GM23338 (cell line): ENCODE results near the gene IBTK. TPM values are rescaled to one million over a fixed set of nuclear protein-coding genes. Genes with fewer than 3 reads are reported as not detected.

Experiments
- ATAC-seq: fragments of 200-7000 bp; cut with Tn5 transposase; 3 replicates; pipeline ENCODE4 v1.9.1; 2020
- DNase-seq: peaks from one replicate; pipeline ENCODE4 v3.0.0-alpha.2; 2015; ENCODE audit warnings: low spot score
- H2AFZ ChIP-seq: fragments of 200-600 bp; sonication (generic); 2 replicates; pipeline ENCODE4 v1.8.0; 2016; ENCODE audit warnings: antibody characterized with exemption, mild to moderate bottlenecking, moderate library complexity
- H3F3A ChIP-seq: fragments of 200-600 bp; sonication (generic); replicated peaks from 2 replicates; pipeline ENCODE4 v1.8.0; 2017; ENCODE audit warnings: antibody characterized with exemption, mixed run types, low read depth
- H3K27ac ChIP-seq: fragments of 200-600 bp; sonication (generic); 2 replicates; pipeline ENCODE4 v1.6.1; 2016; ENCODE audit warnings: low read depth
- H3K27me3 ChIP-seq: fragments of 200-600 bp; sonication (generic); 2 replicates; pipeline ENCODE4 v1.8.0; 2016; ENCODE audit warnings: mild to moderate bottlenecking, mixed run types, moderate library complexity; ENCODE audit not compliant: insufficient read depth
- H3K36me3 ChIP-seq: fragments of 200-600 bp; sonication (generic); 2 replicates; pipeline ENCODE4 v1.8.0; 2016; ENCODE audit warnings: mild to moderate bottlenecking; ENCODE audit not compliant: insufficient read depth
- H3K4me1 ChIP-seq: fragments of 200-600 bp; sonication (generic); 2 replicates; pipeline ENCODE4 v1.8.0; 2016; ENCODE audit warnings: mild to moderate bottlenecking, moderate library complexity; ENCODE audit not compliant: insufficient read depth
- H3K4me2 ChIP-seq: fragments of 200-600 bp; sonication (generic); 2 replicates; pipeline ENCODE4 v1.7.1; 2017; ENCODE audit warnings: mixed run types
- H3K4me3 ChIP-seq: fragments of 200-600 bp; sonication (generic); 2 replicates; pipeline ENCODE4 v1.6.1; 2016; ENCODE audit warnings: mixed run types
- H3K79me2 ChIP-seq: fragments of 200-600 bp; sonication (generic); replicated peaks from 2 replicates; pipeline ENCODE4 v1.8.0; 2017; ENCODE audit warnings: mild to moderate bottlenecking; ENCODE audit not compliant: insufficient read depth
- H3K9me2 ChIP-seq: fragments of 200-600 bp; sonication (generic); 2 replicates; pipeline ENCODE4 v1.8.0; 2017; ENCODE audit not compliant: insufficient read depth
- H4K20me1 ChIP-seq: fragments of 200-600 bp; sonication (generic); replicated peaks from 2 replicates; pipeline ENCODE4 v1.8.0; 2017; ENCODE audit warnings: mild to moderate bottlenecking; ENCODE audit not compliant: insufficient read depth
- H3K27ac Mint-ChIP-seq: 2 replicates; pipeline ENCODE4 v1.8.0; 2020; ENCODE audit warnings: inconsistent platforms, mild to moderate bottlenecking, moderate library complexity, mixed read lengths
- H3K27me3 Mint-ChIP-seq: 3 replicates; pipeline ENCODE4 v1.8.0; 2022; ENCODE audit warnings: low read depth, mild to moderate bottlenecking, moderate library complexity, mixed read lengths, inconsistent platforms; ENCODE audit not compliant: insufficient read depth, poor library complexity
- H3K36me3 Mint-ChIP-seq: 3 replicates; pipeline ENCODE4 v1.8.0; 2021; ENCODE audit warnings: low read depth, mild to moderate bottlenecking, inconsistent platforms, moderate library complexity, mixed read lengths
- H3K4me1 Mint-ChIP-seq: 3 replicates; pipeline ENCODE4 v1.8.0; 2020; ENCODE audit warnings: mild to moderate bottlenecking, inconsistent platforms, mixed read lengths
- H3K4me3 Mint-ChIP-seq: 3 replicates; pipeline ENCODE4 v1.8.0; 2021; ENCODE audit warnings: moderate library complexity, mild to moderate bottlenecking, inconsistent platforms, mixed read lengths
- H3K9me3 Mint-ChIP-seq: 3 replicates; pipeline ENCODE4 v1.8.0; 2020; ENCODE audit warnings: moderate library complexity, mild to moderate bottlenecking, inconsistent platforms, mixed read lengths
- CREB1 ChIP-seq: fragments of 250-450 bp; sonication (Bioruptor Pico); IDR thresholded peaks from 2 replicates; pipeline ENCODE4 v1.5.0; 2020; ENCODE audit warnings: low read depth, mild to moderate bottlenecking, moderate library complexity
- EZH2 ChIP-seq: fragments of 200-600 bp; sonication (generic); IDR thresholded peaks from one replicate; pipeline ENCODE4 v1.8.0; 2017; ENCODE audit warnings: antibody characterized with exemption, mild to moderate bottlenecking, low read depth; ENCODE audit not compliant: unreplicated experiment
- EZH2phosphoT487 ChIP-seq: fragments of 200-600 bp; sonication (generic); IDR thresholded peaks from one replicate; pipeline ENCODE4 v1.8.1; 2018; ENCODE audit warnings: antibody characterized with exemption; ENCODE audit not compliant: unreplicated experiment
- JUNB ChIP-seq: IDR thresholded peaks from one replicate; pipeline ENCODE4 v1.6.1; 2016; ENCODE audit warnings: antibody characterized with exemption; ENCODE audit not compliant: unreplicated experiment
- NANOG ChIP-seq: IDR thresholded peaks from 2 replicates; pipeline ENCODE4 v1.6.1; 2016; ENCODE audit warnings: antibody characterized with exemption, borderline replicate concordance
- POLR2AphosphoS5 ChIP-seq: IDR thresholded peaks from 2 replicates; pipeline ENCODE4 v1.6.1; 2016; ENCODE audit warnings: antibody characterized with exemption, low read depth
- STAT1 ChIP-seq: IDR thresholded peaks from one replicate; pipeline ENCODE4 v1.6.1; 2016; ENCODE audit warnings: antibody characterized with exemption; ENCODE audit not compliant: unreplicated experiment
- ZNF114 ChIP-seq: fragments of 250-450 bp; sonication (Bioruptor Pico); IDR thresholded peaks from 2 replicates; pipeline ENCODE4 v1.5.0; 2020; ENCODE audit warnings: mild to moderate bottlenecking, moderate library complexity
- ZNF331 ChIP-seq: fragments of 250-450 bp; sonication (Bioruptor Pico); IDR thresholded peaks from 2 replicates; pipeline ENCODE4 v1.5.0; 2020; ENCODE audit warnings: low read depth, mild to moderate bottlenecking, moderate library complexity
- polyA plus RNA-seq: library from polyadenylated mRNA; unstranded; fragments of >200 nt; fragmentation: Nextera tagmentation; extraction: Ambion mirVana; gene quantifications from 2 replicates; pipeline ENCODE4 v1.2.1, GENCODE V29; 2016
- total RNA-seq: library from RNA; depleted of rRNA; stranded (reverse); fragments of >200 nt; shearing (Covaris generic); gene quantifications from 2 replicates; pipeline ENCODE4 v1.2.3, GENCODE V29; 2014
- TF ChIP-seq, protein P1 (sequence below): IDR thresholded peaks from 2 replicates; pipeline ENCODE4 v1.6.1; 2016; ENCODE audit warnings: antibody characterized with exemption
- TF ChIP-seq, protein P2 (sequence below): IDR thresholded peaks from one replicate; pipeline ENCODE4 v1.6.1; 2018; ENCODE audit warnings: antibody characterized with exemption; ENCODE audit not compliant: unreplicated experiment
- TF ChIP-seq, protein P3 (sequence below): fragments of 250-450 bp; sonication (Bioruptor Pico); IDR thresholded peaks from 2 replicates; pipeline ENCODE4 v1.5.0; 2020; ENCODE audit warnings: mild to moderate bottlenecking, moderate library complexity
- TF ChIP-seq, protein P4 (sequence below), 2 experiments: fragments of 200-600 bp in 1 of 2; sonication (generic) in 1 of 2; conservative IDR thresholded peaks; 2 replicates each; pipeline versions ENCODE4 v1.5.1 to v1.6.1; 2016 to 2017; ENCODE audit warnings: antibody characterized with exemption in 2 of 2, low read depth in 2 of 2, mild to moderate bottlenecking in 2 of 2, moderate library complexity in 1 of 2

Gene IBTK
- total and polyA plus RNA-seq, 2 experiments from 2014 or later, result 16.0 to 28.7 TPM

DNA sequence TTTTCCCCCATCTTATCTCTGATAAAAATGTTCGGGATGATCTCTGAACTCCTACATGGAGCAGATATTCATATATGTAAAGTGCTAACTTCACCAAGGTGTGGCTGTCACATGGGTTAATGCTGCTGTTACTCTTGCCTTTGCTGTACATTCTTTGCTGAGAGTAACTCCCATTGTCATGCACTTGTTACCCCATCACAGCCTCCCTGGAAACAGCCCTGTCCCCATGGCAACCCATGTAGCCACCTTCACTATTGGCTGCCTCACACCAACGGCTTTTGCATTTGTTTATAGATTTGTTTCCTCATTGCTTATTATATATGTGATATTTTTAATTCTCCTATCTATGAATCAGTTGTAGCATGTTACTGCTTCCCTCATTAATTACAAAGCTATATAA is 17.3 kb upstream of the IBTK start:
- peaks cover 5% of the 10 kb centered on the region for H3K9me2 ChIP-seq
- TF ChIP-seq, protein P1, sequence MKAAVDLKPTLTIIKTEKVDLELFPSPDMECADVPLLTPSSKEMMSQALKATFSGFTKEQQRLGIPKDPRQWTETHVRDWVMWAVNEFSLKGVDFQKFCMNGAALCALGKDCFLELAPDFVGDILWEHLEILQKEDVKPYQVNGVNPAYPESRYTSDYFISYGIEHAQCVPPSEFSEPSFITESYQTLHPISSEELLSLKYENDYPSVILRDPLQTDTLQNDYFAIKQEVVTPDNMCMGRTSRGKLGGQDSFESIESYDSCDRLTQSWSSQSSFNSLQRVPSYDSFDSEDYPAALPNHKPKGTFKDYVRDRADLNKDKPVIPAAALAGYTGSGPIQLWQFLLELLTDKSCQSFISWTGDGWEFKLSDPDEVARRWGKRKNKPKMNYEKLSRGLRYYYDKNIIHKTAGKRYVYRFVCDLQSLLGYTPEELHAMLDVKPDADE, result no peak
- TF ChIP-seq EZH2phosphoT487 (no peak), JUNB (no peak), ZNF114 (CRISPR knock-in tag) (no peak), EZH2 (no peak), ZNF331 (CRISPR knock-in tag) (no peak), CREB1 (no peak), POLR2AphosphoS5 (no peak), NANOG (no peak), STAT1 (no peak)
- TF ChIP-seq, protein P2, sequence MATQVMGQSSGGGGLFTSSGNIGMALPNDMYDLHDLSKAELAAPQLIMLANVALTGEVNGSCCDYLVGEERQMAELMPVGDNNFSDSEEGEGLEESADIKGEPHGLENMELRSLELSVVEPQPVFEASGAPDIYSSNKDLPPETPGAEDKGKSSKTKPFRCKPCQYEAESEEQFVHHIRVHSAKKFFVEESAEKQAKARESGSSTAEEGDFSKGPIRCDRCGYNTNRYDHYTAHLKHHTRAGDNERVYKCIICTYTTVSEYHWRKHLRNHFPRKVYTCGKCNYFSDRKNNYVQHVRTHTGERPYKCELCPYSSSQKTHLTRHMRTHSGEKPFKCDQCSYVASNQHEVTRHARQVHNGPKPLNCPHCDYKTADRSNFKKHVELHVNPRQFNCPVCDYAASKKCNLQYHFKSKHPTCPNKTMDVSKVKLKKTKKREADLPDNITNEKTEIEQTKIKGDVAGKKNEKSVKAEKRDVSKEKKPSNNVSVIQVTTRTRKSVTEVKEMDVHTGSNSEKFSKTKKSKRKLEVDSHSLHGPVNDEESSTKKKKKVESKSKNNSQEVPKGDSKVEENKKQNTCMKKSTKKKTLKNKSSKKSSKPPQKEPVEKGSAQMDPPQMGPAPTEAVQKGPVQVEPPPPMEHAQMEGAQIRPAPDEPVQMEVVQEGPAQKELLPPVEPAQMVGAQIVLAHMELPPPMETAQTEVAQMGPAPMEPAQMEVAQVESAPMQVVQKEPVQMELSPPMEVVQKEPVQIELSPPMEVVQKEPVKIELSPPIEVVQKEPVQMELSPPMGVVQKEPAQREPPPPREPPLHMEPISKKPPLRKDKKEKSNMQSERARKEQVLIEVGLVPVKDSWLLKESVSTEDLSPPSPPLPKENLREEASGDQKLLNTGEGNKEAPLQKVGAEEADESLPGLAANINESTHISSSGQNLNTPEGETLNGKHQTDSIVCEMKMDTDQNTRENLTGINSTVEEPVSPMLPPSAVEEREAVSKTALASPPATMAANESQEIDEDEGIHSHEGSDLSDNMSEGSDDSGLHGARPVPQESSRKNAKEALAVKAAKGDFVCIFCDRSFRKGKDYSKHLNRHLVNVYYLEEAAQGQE, result no peak
- TF ChIP-seq, protein P3, sequence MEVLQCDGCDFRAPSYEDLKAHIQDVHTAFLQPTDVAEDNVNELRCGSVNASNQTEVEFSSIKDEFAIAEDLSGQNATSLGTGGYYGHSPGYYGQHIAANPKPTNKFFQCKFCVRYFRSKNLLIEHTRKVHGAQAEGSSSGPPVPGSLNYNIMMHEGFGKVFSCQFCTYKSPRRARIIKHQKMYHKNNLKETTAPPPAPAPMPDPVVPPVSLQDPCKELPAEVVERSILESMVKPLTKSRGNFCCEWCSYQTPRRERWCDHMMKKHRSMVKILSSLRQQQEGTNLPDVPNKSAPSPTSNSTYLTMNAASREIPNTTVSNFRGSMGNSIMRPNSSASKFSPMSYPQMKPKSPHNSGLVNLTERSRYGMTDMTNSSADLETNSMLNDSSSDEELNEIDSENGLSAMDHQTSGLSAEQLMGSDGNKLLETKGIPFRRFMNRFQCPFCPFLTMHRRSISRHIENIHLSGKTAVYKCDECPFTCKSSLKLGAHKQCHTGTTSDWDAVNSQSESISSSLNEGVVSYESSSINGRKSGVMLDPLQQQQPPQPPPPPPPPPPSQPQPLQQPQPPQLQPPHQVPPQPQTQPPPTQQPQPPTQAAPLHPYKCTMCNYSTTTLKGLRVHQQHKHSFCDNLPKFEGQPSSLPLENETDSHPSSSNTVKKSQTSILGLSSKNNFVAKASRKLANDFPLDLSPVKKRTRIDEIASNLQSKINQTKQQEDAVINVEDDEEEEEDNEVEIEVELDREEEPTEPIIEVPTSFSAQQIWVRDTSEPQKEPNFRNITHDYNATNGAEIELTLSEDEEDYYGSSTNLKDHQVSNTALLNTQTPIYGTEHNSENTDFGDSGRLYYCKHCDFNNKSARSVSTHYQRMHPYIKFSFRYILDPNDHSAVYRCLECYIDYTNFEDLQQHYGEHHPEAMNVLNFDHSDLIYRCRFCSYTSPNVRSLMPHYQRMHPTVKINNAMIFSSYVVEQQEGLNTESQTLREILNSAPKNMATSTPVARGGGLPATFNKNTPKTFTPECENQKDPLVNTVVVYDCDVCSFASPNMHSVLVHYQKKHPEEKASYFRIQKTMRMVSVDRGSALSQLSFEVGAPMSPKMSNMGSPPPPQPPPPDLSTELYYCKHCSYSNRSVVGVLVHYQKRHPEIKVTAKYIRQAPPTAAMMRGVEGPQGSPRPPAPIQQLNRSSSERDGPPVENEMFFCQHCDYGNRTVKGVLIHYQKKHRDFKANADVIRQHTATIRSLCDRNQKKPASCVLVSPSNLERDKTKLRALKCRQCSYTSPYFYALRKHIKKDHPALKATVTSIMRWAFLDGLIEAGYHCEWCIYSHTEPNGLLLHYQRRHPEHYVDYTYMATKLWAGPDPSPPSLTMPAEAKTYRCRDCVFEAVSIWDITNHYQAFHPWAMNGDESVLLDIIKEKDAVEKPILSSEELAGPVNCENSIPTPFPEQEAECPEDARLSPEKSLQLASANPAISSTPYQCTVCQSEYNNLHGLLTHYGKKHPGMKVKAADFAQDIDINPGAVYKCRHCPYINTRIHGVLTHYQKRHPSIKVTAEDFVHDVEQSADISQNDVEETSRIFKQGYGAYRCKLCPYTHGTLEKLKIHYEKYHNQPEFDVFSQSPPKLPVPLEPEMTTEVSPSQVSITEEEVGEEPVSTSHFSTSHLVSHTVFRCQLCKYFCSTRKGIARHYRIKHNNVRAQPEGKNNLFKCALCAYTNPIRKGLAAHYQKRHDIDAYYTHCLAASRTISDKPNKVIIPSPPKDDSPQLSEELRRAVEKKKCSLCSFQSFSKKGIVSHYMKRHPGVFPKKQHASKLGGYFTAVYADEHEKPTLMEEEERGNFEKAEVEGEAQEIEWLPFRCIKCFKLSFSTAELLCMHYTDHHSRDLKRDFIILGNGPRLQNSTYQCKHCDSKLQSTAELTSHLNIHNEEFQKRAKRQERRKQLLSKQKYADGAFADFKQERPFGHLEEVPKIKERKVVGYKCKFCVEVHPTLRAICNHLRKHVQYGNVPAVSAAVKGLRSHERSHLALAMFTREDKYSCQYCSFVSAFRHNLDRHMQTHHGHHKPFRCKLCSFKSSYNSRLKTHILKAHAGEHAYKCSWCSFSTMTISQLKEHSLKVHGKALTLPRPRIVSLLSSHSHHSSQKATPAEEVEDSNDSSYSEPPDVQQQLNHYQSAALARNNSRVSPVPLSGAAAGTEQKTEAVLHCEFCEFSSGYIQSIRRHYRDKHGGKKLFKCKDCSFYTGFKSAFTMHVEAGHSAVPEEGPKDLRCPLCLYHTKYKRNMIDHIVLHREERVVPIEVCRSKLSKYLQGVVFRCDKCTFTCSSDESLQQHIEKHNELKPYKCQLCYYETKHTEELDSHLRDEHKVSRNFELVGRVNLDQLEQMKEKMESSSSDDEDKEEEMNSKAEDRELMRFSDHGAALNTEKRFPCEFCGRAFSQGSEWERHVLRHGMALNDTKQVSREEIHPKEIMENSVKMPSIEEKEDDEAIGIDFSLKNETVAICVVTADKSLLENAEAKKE (CRISPR knock-in tag), result no peak
- TF ChIP-seq, protein P4, sequence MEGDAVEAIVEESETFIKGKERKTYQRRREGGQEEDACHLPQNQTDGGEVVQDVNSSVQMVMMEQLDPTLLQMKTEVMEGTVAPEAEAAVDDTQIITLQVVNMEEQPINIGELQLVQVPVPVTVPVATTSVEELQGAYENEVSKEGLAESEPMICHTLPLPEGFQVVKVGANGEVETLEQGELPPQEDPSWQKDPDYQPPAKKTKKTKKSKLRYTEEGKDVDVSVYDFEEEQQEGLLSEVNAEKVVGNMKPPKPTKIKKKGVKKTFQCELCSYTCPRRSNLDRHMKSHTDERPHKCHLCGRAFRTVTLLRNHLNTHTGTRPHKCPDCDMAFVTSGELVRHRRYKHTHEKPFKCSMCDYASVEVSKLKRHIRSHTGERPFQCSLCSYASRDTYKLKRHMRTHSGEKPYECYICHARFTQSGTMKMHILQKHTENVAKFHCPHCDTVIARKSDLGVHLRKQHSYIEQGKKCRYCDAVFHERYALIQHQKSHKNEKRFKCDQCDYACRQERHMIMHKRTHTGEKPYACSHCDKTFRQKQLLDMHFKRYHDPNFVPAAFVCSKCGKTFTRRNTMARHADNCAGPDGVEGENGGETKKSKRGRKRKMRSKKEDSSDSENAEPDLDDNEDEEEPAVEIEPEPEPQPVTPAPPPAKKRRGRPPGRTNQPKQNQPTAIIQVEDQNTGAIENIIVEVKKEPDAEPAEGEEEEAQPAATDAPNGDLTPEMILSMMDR (conservative IDR thresholded peaks at IDR 0.05; ENCODE audit: low read depth in 2 of 2), result no peak
- no peaks in the 10 kb centered on the region for H4K20me1 ChIP-seq
- ATAC-seq (peak; percentile 89), DNase-seq (peak; percentile 78)
- H2AFZ ChIP-seq, result no peak overlapping the region
- no peaks in the 10 kb centered on the region for H3K79me2 ChIP-seq
- no peaks in the 10 kb centered on the region for H3K27me3 Mint-ChIP-seq
- no peaks in the 10 kb centered on the region for H3K27me3 ChIP-seq
- no peak overlapping the region for H3K27ac ChIP-seq
- H3K4me3 Mint-ChIP-seq, result no peak overlapping the region
- H3K36me3 Mint-ChIP-seq, result no peaks in the 10 kb centered on the region
- H3K27ac Mint-ChIP-seq, result no peak overlapping the region; the same call in 1 of the 2 replicates
- no peaks in the 10 kb centered on the region for H3K9me3 Mint-ChIP-seq
- no peaks in the 10 kb centered on the region for H3K36me3 ChIP-seq
- H3K4me1 ChIP-seq, result peaks cover 17% of the 10 kb centered on the region
- H3F3A ChIP-seq, result no peaks in the 10 kb centered on the region
- H3K4me3 ChIP-seq, result no peak overlapping the region
- peaks cover 28% of the 10 kb centered on the region for H3K4me1 Mint-ChIP-seq
- no peak overlapping the region for H3K4me2 ChIP-seq
